Measurements from ENCODE around the gene DOLK. TPM values are rescaled to one million over a fixed set of nuclear protein-coding genes. Genes with fewer than 3 reads are reported as not detected.

The DOLK gene
- total and polyA plus RNA-seq, 10 of the 15 experiments (the other 5 are each of a cell fraction or from before 2014, with no cell fraction given), result 1.9 to 18.2 (median 9.1) TPM

DNA sequence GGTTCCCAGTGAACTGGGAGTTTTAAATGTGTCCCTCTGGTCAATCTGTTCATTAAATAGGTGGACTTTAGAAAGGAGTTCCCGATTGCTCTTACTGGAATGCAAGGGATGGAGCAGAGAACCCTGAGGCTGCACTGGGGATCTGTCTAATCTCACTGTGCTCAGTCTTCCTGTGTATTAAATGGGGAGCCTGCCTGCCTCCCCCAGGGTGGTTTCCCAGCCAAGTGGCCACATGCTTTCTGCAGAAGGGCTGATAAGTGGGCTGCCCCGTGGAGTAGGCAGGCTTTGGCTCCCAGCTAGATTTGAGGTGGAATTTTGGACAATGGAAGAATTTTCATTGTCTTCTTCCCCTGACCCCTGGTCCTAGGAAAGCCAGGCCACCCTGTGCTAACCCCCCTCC lies 40.7 kb downstream of the DOLK start:
- H3K27me3 ChIP-seq (replicated peaks in 1 of 2; ENCODE audit: control insufficient read depth in 2 of 2, insufficient read depth in 2 of 2, low read length in 1 of 2), result no peaks in the 10 kb centered on the region
- H3K27ac ChIP-seq (ENCODE audit: control insufficient read depth, insufficient read depth), result no peak overlapping the region
- WGBS (ENCODE audit: insufficient coverage, insufficient replicate concordance, low lambda C conversion rate, missing lambda C conversion rate), result 66% methylated on average over 2 of the region's 2 CpGs
- BruUV-seq (replicated peaks), result no TSS peak
- H3K4me3 ChIP-seq, result no peak overlapping the region
- no peak overlapping the region for H3K9ac ChIP-seq (ENCODE audit: control insufficient read depth, insufficient read depth, low read length)
- in situ Hi-C loops (cut with MboI) (no loop called here), intact Hi-C loops (cut with micrococcal nuclease; ENCODE audit: unreplicated experiment) (no loop called here)
- DNase-seq (ENCODE audit: low read depth, low spot score), result no peak
- H3K4me1 ChIP-seq (ENCODE audit: control insufficient read depth, insufficient read depth, low read length), result peaks cover 12% of the 10 kb centered on the region
- H2AFZ ChIP-seq (ENCODE audit: control insufficient read depth, low read depth, low read length), result no peak overlapping the region
- no peaks in the 10 kb centered on the region for H3K79me2 ChIP-seq (ENCODE audit: control insufficient read depth, insufficient read depth, low read length)
- ChIA-PET RAD21 (ENCODE audit: unreplicated experiment) (no interaction called here), POLR2A (interaction anchor here (0.6 kb wide), 1 partner anchor 83 kb away, joined by 5 read pairs; no protein-coding TSS in a partner anchor), SMC1A (ENCODE audit: uncharacterized antibody, unreplicated experiment) (no interaction called here), CTCF (no interaction called here)
- TF ChIP-seq TCF7 (IDR thresholded peaks at IDR 0.05; ENCODE audit: borderline replicate concordance) (no peak), ZNF384 (IDR thresholded peaks at IDR 0.05; ENCODE audit: borderline replicate concordance, low read depth, low read length) (no peak), NR2F1 (conservative IDR thresholded peaks at IDR 0.05) (no peak)
- TF ChIP-seq, protein P1, sequence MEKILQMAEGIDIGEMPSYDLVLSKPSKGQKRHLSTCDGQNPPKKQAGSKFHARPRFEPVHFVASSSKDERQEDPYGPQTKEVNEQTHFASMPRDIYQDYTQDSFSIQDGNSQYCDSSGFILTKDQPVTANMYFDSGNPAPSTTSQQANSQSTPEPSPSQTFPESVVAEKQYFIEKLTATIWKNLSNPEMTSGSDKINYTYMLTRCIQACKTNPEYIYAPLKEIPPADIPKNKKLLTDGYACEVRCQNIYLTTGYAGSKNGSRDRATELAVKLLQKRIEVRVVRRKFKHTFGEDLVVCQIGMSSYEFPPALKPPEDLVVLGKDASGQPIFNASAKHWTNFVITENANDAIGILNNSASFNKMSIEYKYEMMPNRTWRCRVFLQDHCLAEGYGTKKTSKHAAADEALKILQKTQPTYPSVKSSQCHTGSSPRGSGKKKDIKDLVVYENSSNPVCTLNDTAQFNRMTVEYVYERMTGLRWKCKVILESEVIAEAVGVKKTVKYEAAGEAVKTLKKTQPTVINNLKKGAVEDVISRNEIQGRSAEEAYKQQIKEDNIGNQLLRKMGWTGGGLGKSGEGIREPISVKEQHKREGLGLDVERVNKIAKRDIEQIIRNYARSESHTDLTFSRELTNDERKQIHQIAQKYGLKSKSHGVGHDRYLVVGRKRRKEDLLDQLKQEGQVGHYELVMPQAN (conservative IDR thresholded peaks at IDR 0.05), result no peak
- TF ChIP-seq, protein P2, sequence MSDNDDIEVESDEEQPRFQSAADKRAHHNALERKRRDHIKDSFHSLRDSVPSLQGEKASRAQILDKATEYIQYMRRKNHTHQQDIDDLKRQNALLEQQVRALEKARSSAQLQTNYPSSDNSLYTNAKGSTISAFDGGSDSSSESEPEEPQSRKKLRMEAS (IDR thresholded peaks at IDR 0.05; ENCODE audit: low read depth, low read length), result no peak
- no peak for ATAC-seq
- peaks cover 8 to 28% of the 10 kb centered on the region in 2 experiments; a peak in 3 of 4 replicates for H3K36me3 ChIP-seq (ENCODE audit: control insufficient read depth in 2 of 2, insufficient read depth in 2 of 2, low read length in 1 of 2)
- H3K9me3 ChIP-seq (replicated peaks; ENCODE audit: control insufficient read depth, insufficient read depth, low read length), result no peaks in the 10 kb centered on the region
- no peak for FAIRE-seq
- no peaks in the 10 kb centered on the region for H4K20me1 ChIP-seq (ENCODE audit: control insufficient read depth, insufficient read depth)
- no peak overlapping the region for H3K4me2 ChIP-seq (ENCODE audit: control insufficient read depth, insufficient read depth)

DNA sequence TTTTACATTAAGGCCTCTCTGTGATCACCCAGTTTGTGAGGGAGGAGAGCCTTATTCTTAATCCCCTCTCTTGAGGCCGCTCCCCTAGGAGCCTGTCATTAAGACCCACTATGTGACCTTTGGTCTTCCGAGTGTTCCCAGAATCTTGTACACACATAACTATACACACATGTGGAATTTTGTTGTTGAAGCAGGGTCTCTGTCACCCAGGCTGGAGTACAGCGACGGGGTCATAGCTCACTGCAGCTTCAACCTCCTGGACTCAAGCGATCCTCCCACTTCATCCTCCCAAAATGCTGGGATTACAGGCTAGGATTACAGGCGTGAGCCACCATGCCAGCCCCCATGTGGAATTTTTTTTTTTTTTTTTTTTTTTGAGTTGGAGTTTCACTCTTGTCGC lies 41.4 kb downstream of the DOLK start:
- ATAC-seq (no peak), DNase-seq (ENCODE audit: low read depth, low spot score) (no peak), FAIRE-seq (no peak)
- no peak overlapping the region for H3K27ac ChIP-seq (ENCODE audit: control insufficient read depth, insufficient read depth)
- no peak overlapping the region for H2AFZ ChIP-seq (ENCODE audit: control insufficient read depth, low read depth, low read length)
- no peaks in the 10 kb centered on the region for H3K79me2 ChIP-seq (ENCODE audit: control insufficient read depth, insufficient read depth, low read length)
- no peaks in the 10 kb centered on the region for H4K20me1 ChIP-seq (ENCODE audit: control insufficient read depth, insufficient read depth)
- H3K4me3 ChIP-seq, result no peak overlapping the region
- RAD21 ChIA-PET (ENCODE audit: unreplicated experiment), result no interaction called here
- H3K4me1 ChIP-seq (ENCODE audit: control insufficient read depth, insufficient read depth, low read length), result peaks cover 16% of the 10 kb centered on the region
- WGBS (ENCODE audit: insufficient coverage, insufficient replicate concordance, low lambda C conversion rate, missing lambda C conversion rate), result 96% methylated on average over 6 of the region's 7 CpGs
- in situ Hi-C loops (cut with MboI), result no loop called here
- no TSS peak for BruUV-seq (replicated peaks)
- SMC1A ChIA-PET (ENCODE audit: uncharacterized antibody, unreplicated experiment), result no interaction called here
- no peaks in the 10 kb centered on the region for H3K9me3 ChIP-seq (replicated peaks; ENCODE audit: control insufficient read depth, insufficient read depth, low read length)
- POLR2A ChIA-PET, result interaction anchor here (0.6 kb wide), 1 partner anchor 83 kb away, joined by 5 read pairs; no protein-coding TSS in a partner anchor
- no peak overlapping the region for H3K4me2 ChIP-seq (ENCODE audit: control insufficient read depth, insufficient read depth)
- intact Hi-C loops (cut with micrococcal nuclease; ENCODE audit: unreplicated experiment), result no loop called here
- peaks cover 8 to 28% of the 10 kb centered on the region in 2 experiments; a peak in 3 of 4 replicates for H3K36me3 ChIP-seq (ENCODE audit: control insufficient read depth in 2 of 2, insufficient read depth in 2 of 2, low read length in 1 of 2)
- no peaks in the 10 kb centered on the region for H3K27me3 ChIP-seq (replicated peaks in 1 of 2; ENCODE audit: control insufficient read depth in 2 of 2, insufficient read depth in 2 of 2, low read length in 1 of 2)
- CTCF ChIA-PET, result no interaction called here
- no peak overlapping the region for H3K9ac ChIP-seq (ENCODE audit: control insufficient read depth, insufficient read depth, low read length)
- TF ChIP-seq SREBF2 (IDR thresholded peaks at IDR 0.05; ENCODE audit: low read length) (no peak), RUNX3 (IDR thresholded peaks at IDR 0.05; ENCODE audit: low read length) (no peak), STAT3 (IDR thresholded peaks at IDR 0.05; ENCODE audit: low read depth, low read length) (no peak), ZNF207 (IDR thresholded peaks at IDR 0.05; ENCODE audit: borderline replicate concordance) (no peak), NR2C2 (IDR thresholded peaks at IDR 0.05; ENCODE audit: borderline replicate concordance, control insufficient read depth, insufficient read length, low read depth) (no peak), RELA (IDR thresholded peaks at IDR 0.05; ENCODE audit: borderline replicate concordance, partially characterized antibody) (no peak), EP300 (IDR thresholded peaks at IDR 0.05; ENCODE audit: borderline replicate concordance in 1 of 2, control insufficient read depth in 1 of 2, low read depth in 2 of 2, low read length in 2 of 2) (no peak), PRDM15 (CRISPR knock-in tag; IDR thresholded peaks at IDR 0.05) (no peak)
